Measurements from ENCODE around the gene PPFIA4.

DNA sequence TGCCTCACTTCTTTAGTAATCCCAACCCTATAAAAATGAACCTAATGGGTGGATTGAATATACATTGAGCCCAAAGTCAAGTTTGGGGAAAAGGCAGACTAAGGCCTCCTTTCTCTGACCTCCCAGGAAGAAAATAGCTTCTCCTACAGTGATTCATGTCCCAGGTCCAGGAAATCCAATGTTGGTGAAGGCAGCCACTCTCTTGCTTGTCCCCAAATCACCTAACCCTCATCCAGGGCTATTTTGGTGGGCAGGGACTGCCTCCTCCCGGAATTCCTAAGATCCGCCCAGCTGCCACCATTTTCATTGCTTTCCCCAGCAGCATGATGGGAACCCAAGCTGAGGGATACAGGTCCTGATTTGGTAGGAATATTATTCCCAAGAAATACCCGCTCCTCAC lies 51.1 kb downstream of the PPFIA4 start:
- no peak for TF ChIP-seq POLR2A (IDR thresholded peaks at IDR 0.05; ENCODE audit: borderline replicate concordance, extremely low read depth, insufficient read depth, insufficient read length)
- no peak for TF ChIP-seq EZH2 (IDR thresholded peaks at IDR 0.05)
- no peak for TF ChIP-seq ELF1 (IDR thresholded peaks at IDR 0.05; ENCODE audit: borderline replicate concordance, low read depth)
- TF ChIP-seq SRF (IDR thresholded peaks at IDR 0.05; ENCODE audit: low read depth), result no peak
- TF ChIP-seq, protein P1, sequence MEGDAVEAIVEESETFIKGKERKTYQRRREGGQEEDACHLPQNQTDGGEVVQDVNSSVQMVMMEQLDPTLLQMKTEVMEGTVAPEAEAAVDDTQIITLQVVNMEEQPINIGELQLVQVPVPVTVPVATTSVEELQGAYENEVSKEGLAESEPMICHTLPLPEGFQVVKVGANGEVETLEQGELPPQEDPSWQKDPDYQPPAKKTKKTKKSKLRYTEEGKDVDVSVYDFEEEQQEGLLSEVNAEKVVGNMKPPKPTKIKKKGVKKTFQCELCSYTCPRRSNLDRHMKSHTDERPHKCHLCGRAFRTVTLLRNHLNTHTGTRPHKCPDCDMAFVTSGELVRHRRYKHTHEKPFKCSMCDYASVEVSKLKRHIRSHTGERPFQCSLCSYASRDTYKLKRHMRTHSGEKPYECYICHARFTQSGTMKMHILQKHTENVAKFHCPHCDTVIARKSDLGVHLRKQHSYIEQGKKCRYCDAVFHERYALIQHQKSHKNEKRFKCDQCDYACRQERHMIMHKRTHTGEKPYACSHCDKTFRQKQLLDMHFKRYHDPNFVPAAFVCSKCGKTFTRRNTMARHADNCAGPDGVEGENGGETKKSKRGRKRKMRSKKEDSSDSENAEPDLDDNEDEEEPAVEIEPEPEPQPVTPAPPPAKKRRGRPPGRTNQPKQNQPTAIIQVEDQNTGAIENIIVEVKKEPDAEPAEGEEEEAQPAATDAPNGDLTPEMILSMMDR (IDR thresholded peaks at IDR 0.05 in 2 of 3, conservative IDR thresholded peaks at IDR 0.05 in 1 of 3; ENCODE audit: borderline replicate concordance in 1 of 3, insufficient read depth in 1 of 3, low read depth in 2 of 3, low read length in 2 of 3), result no peak
- no peak for TF ChIP-seq SIN3A (IDR thresholded peaks at IDR 0.05; ENCODE audit: low read depth)
- TF ChIP-seq ZNF274 (IDR thresholded peaks at IDR 0.05; ENCODE audit: low read depth, low read length), result no peak
- TF ChIP-seq RAD21 (IDR thresholded peaks at IDR 0.05; ENCODE audit: low read depth), result no peak
- no peak for TF ChIP-seq JUND (IDR thresholded peaks at IDR 0.05)
- TF ChIP-seq, protein P2, sequence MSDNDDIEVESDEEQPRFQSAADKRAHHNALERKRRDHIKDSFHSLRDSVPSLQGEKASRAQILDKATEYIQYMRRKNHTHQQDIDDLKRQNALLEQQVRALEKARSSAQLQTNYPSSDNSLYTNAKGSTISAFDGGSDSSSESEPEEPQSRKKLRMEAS (IDR thresholded peaks at IDR 0.05), result no peak

Measured in HCT116 (cell line).